NOMO-1 treated with DMSO at 0.1 percent for 48 hours (cell line): Measurements from ENCODE around the gene STRBP.
A peak's percentile ranks its signal among the peaks of the same experiment; 100 is the strongest.

Experiments used
- DNase-seq: peaks from one replicate; lab custom pipeline; 2025; ENCODE audit not compliant: unreplicated experiment; lab: John Stamatoyannopoulos, UW

Gene STRBP

GRCh38 chr9:123104807-123105206 is 163.6 kb downstream of the STRBP start:
- DNase-seq, result no peak

GRCh38 chr9:123102375-123103113 is 165.8 kb downstream of the STRBP start:
- DNase-seq, result no peak

GRCh38 chr9:123099548-123099947 is 168.8 kb downstream of the STRBP start:
- DNase-seq, result no peak

- no peak for DNase-seq
Observed at GRCh38 chr9:123099042-123099441, 169.3 kb downstream of the STRBP start.

GRCh38 chr9:123098096-123098459 is 170.3 kb downstream of the STRBP start:
- no peak for DNase-seq

GRCh38 chr9:123097430-123098095 is 170.8 kb downstream of the STRBP start:
- no peak for DNase-seq

GRCh38 chr9:123096987-123097386 is 171.4 kb downstream of the STRBP start:
- no peak for DNase-seq

GRCh38 chr9:123093141-123093540 is 175.2 kb downstream of the STRBP start:
- DNase-seq, result no peak

GRCh38 chr9:123091459-123091858 is 176.9 kb downstream of the STRBP start:
- DNase-seq, result no peak

GRCh38 chr9:123090956-123091355 is 177.4 kb downstream of the STRBP start:
- no peak for DNase-seq

GRCh38 chr9:123090198-123090896 is 178.0 kb downstream of the STRBP start:
- DNase-seq, result no peak

GRCh38 chr9:123089790-123090189 is 178.6 kb downstream of the STRBP start:
- DNase-seq, result no peak

- DNase-seq, result no peak
Observed at GRCh38 chr9:123089040-123089439, 179.3 kb downstream of the STRBP start.

- DNase-seq, result no peak
Observed at GRCh38 chr9:123087359-123087888, 181.0 kb downstream of the STRBP start.

GRCh38 chr9:123085916-123086315 is 182.5 kb downstream of the STRBP start:
- no peak for DNase-seq

GRCh38 chr9:123084256-123084655 is 184.1 kb downstream of the STRBP start:
- DNase-seq, result no peak

GRCh38 chr9:123083680-123084079 is 184.7 kb downstream of the STRBP start:
- no peak for DNase-seq

- peak; percentile 22 for DNase-seq
Observed at GRCh38 chr9:123081824-123082223, 186.6 kb downstream of the STRBP start.

GRCh38 chr9:123080444-123080843 is 187.9 kb downstream of the STRBP start:
- DNase-seq, result no peak

GRCh38 chr9:123074628-123075027 is 193.8 kb downstream of the STRBP start:
- DNase-seq, result no peak

GRCh38 chr9:123073991-123074422 is 194.4 kb downstream of the STRBP start:
- DNase-seq, result no peak

GRCh38 chr9:123073441-123073840 is 194.9 kb downstream of the STRBP start:
- DNase-seq, result no peak
